ENCODE measurements around the gene ALG3. TPM values are rescaled to one million over a fixed set of nuclear protein-coding genes. Genes with fewer than 3 reads are reported as not detected.

Gene ALG3
- total RNA-seq, result 10 to 100 TPM; 42.2 to 56.6 (median 52.3) TPM

GRCh38 chr3:184248454-184249411 lies at the start of gene ALG3:
Gene ALG3, minus strand, starts transcription at chr3:184248962. Its CDS starts 22 bp downstream, at chr3:184248940.
- TF ChIP-seq, protein P1, sequence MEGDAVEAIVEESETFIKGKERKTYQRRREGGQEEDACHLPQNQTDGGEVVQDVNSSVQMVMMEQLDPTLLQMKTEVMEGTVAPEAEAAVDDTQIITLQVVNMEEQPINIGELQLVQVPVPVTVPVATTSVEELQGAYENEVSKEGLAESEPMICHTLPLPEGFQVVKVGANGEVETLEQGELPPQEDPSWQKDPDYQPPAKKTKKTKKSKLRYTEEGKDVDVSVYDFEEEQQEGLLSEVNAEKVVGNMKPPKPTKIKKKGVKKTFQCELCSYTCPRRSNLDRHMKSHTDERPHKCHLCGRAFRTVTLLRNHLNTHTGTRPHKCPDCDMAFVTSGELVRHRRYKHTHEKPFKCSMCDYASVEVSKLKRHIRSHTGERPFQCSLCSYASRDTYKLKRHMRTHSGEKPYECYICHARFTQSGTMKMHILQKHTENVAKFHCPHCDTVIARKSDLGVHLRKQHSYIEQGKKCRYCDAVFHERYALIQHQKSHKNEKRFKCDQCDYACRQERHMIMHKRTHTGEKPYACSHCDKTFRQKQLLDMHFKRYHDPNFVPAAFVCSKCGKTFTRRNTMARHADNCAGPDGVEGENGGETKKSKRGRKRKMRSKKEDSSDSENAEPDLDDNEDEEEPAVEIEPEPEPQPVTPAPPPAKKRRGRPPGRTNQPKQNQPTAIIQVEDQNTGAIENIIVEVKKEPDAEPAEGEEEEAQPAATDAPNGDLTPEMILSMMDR (IDR thresholded peaks at IDR 0.05), result no peak
- ATAC-seq (ENCODE audit: low FRiP score) (peak; percentile 80), DNase-seq (ENCODE audit: low spot score) (peak; percentile 50)

GRCh38 chr3:184296616-184297015 lies 47.9 kb upstream of the ALG3 start:
- TF ChIP-seq, protein P1 (IDR thresholded peaks at IDR 0.05), result no peak
- ATAC-seq (ENCODE audit: low FRiP score) (no peak), DNase-seq (ENCODE audit: low spot score) (no peak)

DNA sequence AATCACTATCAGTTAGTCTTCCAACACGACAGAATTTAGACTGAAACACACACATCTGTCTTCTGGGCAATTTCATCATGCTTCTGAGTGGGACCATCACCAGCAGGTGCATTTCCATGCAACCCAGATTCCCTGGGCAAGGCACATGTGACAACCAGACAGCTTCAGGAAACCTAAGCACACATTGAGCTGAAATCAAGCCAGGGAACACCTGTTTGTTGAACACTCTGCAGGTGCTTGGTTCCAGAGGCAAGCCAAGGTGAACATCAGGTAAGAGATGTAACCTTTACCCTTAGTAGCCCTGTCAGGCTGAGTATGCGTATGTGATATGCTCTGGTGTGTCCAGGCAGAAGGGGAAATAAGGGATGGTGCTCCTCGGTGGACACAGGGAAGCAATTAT lies 47.0 kb upstream of the ALG3 start:
- no peak for DNase-seq (ENCODE audit: low spot score)
- TF ChIP-seq, protein P1 (IDR thresholded peaks at IDR 0.05), result no peak
- ATAC-seq (ENCODE audit: low FRiP score), result no peak

- ATAC-seq (ENCODE audit: low FRiP score) (no peak), DNase-seq (ENCODE audit: low spot score) (no peak)
- TF ChIP-seq, protein P1 (IDR thresholded peaks at IDR 0.05), result no peak
These were observed 43.1 kb upstream of the ALG3 start for GRCh38 chr3:184291738-184292445.

DNA sequence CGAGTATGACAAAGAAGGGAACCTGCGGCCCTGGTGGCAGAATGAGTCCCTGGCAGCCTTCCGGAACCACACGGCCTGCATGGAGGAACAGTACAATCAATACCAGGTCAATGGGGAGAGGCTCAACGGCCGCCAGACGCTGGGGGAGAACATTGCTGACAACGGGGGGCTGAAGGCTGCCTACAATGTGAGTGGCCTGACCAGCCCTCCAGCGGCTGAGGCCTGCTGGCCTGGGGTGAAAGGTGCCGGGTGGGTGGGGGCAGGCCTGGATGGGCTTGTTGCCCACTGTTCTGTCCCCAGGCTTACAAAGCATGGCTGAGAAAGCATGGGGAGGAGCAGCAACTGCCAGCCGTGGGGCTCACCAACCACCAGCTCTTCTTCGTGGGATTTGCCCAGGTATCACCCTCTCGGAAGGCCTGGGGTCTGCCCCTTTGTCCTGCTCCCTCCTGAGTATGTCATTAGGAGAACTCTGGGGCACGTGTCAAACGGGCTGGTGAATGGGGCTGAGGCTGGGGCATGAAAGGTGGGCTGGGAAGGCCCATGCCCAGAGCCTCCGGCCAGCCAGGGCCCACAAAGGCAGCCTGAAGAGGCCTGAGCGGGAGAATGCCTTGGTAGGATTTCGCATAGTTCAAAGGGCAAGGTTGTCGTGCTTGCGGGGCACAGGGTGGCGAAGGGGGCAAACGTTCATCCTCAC lies 42.4 kb upstream of the ALG3 start:
- no peak for ATAC-seq (ENCODE audit: low FRiP score)
- DNase-seq (ENCODE audit: low spot score), result no peak
- TF ChIP-seq, protein P1 (IDR thresholded peaks at IDR 0.05), result no peak

DNA sequence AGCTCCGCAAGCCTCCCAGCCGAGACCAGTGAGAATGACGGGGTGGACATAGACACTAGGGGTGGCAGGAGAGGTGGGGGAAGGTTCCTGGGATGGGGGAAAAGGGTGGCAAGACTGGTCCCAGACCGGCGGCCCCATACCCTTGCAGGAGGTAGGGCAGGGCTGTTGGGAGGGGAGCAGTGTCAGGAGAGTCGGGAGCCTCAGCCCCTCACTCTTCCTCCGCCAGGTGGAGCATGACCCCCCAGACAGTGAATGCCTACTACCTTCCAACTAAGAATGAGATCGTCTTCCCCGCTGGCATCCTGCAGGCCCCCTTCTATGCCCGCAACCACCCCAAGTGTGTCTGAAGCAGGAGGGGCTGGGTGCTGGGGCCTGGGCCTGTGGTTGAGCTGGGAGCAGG lies 41.6 kb upstream of the ALG3 start:
- TF ChIP-seq, protein P1 (IDR thresholded peaks at IDR 0.05), result no peak
- ATAC-seq (ENCODE audit: low FRiP score) (no peak), DNase-seq (ENCODE audit: low spot score) (no peak)

Data from omental fat pad (tissue), 4 donors.